ENCODE data around the gene ARHGAP19. TPM values are rescaled to one million over a fixed set of nuclear protein-coding genes. Genes with fewer than 3 reads are reported as not detected.

ARHGAP19 gene
- polyA plus RNA-seq, 1 of the 3 experiments (the other 2 are of a cell fraction): 3.8 TPM

GRCh38 chr10:97261656-97262055 lies 30.8 kb downstream of the ARHGAP19 start:
- H3K9ac ChIP-seq: no peak overlapping the region
- no peaks in the 10 kb centered on the region for H3K27me3 ChIP-seq (ENCODE audit: insufficient read depth)
- no peaks in the 10 kb centered on the region for H3K4me1 ChIP-seq (ENCODE audit: control insufficient read depth in 1 of 2, insufficient read depth in 2 of 2, low read depth in 1 of 2, low read length in 1 of 2)
- no peaks in the 10 kb centered on the region; the same call in 1 of the 2 replicates for H3K79me2 ChIP-seq (ENCODE audit: insufficient read depth)
- no peak overlapping the region for H3K4me2 ChIP-seq
- H2AFZ ChIP-seq (ENCODE audit: low read depth): no peak overlapping the region
- H3K9me2 ChIP-seq: no peaks in the 10 kb centered on the region
- H3K9me3 ChIP-seq: no peaks in the 10 kb centered on the region
- peaks cover 0 to 7% of the 10 kb centered on the region in 2 experiments for H3K36me3 ChIP-seq (replicated peaks in 1 of 2; ENCODE audit: control insufficient read depth in 1 of 2, insufficient read depth in 2 of 2, low read length in 1 of 2)
- H4K20me1 ChIP-seq (ENCODE audit: insufficient read depth): no peaks in the 10 kb centered on the region
- WGBS (ENCODE audit: low lambda C conversion rate): 97% methylated on average over 1 of the region's 1 CpG
- peaks cover 5% of the 10 kb centered on the region for H3F3A ChIP-seq (replicated peaks; ENCODE audit: insufficient read depth)
- H3K27ac ChIP-seq (ENCODE audit: low read depth in 2 of 2, low read length in 1 of 2): no peak overlapping the region
- no peak overlapping the region for H3K4me3 ChIP-seq (ENCODE audit: low read depth in 2 of 2, low read length in 1 of 2)
- ChIA-PET POLR2A (no interaction called here), CTCF (interaction anchor here (1.4 kb wide), 1 partner anchor 30 kb away, joined by 3 read pairs; the partner anchor contains the start of gene ARHGAP19)
- TF ChIP-seq ZBTB33 (IDR thresholded peaks at IDR 0.05; ENCODE audit: borderline replicate concordance, low read depth): no peak
- no peak for TF ChIP-seq FOXJ3 (CRISPR knock-in tag; IDR thresholded peaks at IDR 0.05)
- TF ChIP-seq RAD21 (IDR thresholded peaks at IDR 0.05; ENCODE audit: low read length): no peak
- no peak for TF ChIP-seq EP300 (IDR thresholded peaks at IDR 0.05; ENCODE audit: borderline replicate concordance in 1 of 2, low read depth in 1 of 2, low read length in 1 of 2)
- TF ChIP-seq MXI1 (IDR thresholded peaks at IDR 0.05; ENCODE audit: low read depth, low read length): no peak
- TF ChIP-seq NRF1 (IDR thresholded peaks at IDR 0.05; ENCODE audit: low read depth, low read length): no peak
- TF ChIP-seq USF2 (IDR thresholded peaks at IDR 0.05; ENCODE audit: borderline replicate concordance, low read depth, low read length): no peak
- no peak for TF ChIP-seq GABPA (IDR thresholded peaks at IDR 0.05; ENCODE audit: low read depth)
- no peak for TF ChIP-seq PBX3 (IDR thresholded peaks at IDR 0.05)
- TF ChIP-seq CHD2 (IDR thresholded peaks at IDR 0.05; ENCODE audit: low read length, partially characterized antibody): no peak
- no peak for TF ChIP-seq FOXM1 (IDR thresholded peaks at IDR 0.05; ENCODE audit: low read depth)
- no peak for TF ChIP-seq IRF3 (IDR thresholded peaks at IDR 0.05; ENCODE audit: low read depth, low read length)
- no peak for TF ChIP-seq RCOR1 (IDR thresholded peaks at IDR 0.05; ENCODE audit: low read length)
- TF ChIP-seq TAF1 (IDR thresholded peaks at IDR 0.05; ENCODE audit: borderline replicate concordance, low read depth, low read length): no peak
- TF ChIP-seq TCF12 (IDR thresholded peaks at IDR 0.05): no peak
- TF ChIP-seq POLR2AphosphoS5 (IDR thresholded peaks at IDR 0.05; ENCODE audit: low read depth, low read length): no peak
- DNase-seq: no peak
